Regular cardiac myocyte (primary cell): ENCODE data around the gene THG1L. TPM values are rescaled to one million over a fixed set of nuclear protein-coding genes. Genes with fewer than 3 reads are reported as not detected.

Experiments used
- total RNA-seq: library from RNA; depleted of rRNA; stranded (reverse); fragments of >200 nt; gene quantifications from 2 replicates; pipeline ENCODE4 v1.2.3, GENCODE V29; 2014

The THG1L gene
- total RNA-seq: 17.8 and 20.6 TPM in 2 replicates

GRCh38 chr5:157731272-157732129, at the start of gene THG1L:
THG1L (plus strand) TSS chr5:157731420; CDS start chr5:157731441, 21 bp downstream.

DNA sequence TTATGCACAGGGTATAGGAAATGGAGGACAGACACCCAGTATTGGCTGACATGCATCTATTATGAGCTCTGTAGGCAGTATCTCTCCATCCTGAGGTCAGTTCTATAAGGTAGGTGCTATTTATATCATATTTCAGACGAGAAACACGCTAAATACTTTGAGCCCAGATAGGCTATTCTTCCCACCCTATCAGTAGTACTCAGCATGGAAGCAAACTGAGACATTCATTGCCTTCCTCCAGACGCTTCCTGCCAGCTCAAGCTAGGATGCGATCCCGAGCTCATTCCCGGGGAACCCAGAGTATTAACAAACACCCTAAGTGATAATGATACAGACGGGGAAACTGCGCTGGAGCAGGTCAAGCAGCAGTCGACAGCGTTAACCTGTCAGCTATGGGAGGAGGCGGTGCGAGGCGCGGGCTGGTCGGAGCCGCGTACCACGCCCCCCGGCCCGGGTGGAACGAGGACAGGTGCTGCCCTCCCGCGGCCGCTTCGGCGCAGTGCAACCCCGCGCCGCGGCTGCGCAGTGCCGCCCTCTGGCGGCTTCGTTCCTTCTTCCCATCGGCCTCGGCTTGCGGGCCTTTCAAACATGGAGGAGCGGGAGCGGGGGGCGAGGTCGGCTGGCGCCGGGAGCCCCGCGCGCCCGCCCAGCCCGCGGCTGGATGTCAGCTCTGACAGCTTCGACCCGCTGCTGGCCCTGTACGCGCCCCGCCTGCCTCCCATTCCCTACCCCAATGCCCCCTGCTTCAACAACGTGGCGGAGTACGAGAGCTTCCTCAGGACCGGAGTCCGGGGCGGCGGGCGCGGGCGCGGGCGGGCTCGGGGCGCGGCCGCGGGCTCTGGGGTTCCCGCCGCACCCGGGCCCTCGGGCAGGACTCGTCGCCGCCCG, 12.2 kb downstream of the THG1L start, which contains the start of gene LSM11:
TSS of gene LSM11 (plus strand) at position 550 of the 888 bp plus-strand sequence. CDS start at position 589, 39 bp downstream.

Other genes with a start within 250 kb of the THG1L start
- gene ADAM19, start 155.6 kb upstream of the THG1L start, total RNA-seq: 15.5 and 43.9 TPM in 2 replicates
- under 0.01 TPM in 1 of 2 replicates, not detected in the other for gene SOX30, start 79.0 kb upstream of the THG1L start, total RNA-seq
- gene C5orf52, start 59.9 kb upstream of the THG1L start, total RNA-seq: not detected in 2 replicates
- 4.8 and 7.3 TPM in 2 replicates for gene LSM11, start 12.3 kb downstream of the THG1L start, total RNA-seq
- gene CLINT1, start 127.7 kb downstream of the THG1L start, total RNA-seq: 85.1 and 150 TPM in 2 replicates